ENCODE results near the gene NLK. TPM values are rescaled to one million over a fixed set of nuclear protein-coding genes. Genes with fewer than 3 reads are reported as not detected.

The NLK gene
- total RNA-seq, 1 donor from 2014 or later: 22.6 TPM

GRCh38 chr17:28086519-28086918 lies 44.0 kb downstream of the NLK start:
- intact Hi-C loops (cut with DNase I): no loop called here
- H3K4me3 ChIP-seq: no peak overlapping the region
- no peak for ATAC-seq
- no peaks in the 10 kb centered on the region for H3K27me3 ChIP-seq
- DNase-seq: no peak
- H3K4me1 ChIP-seq: peaks cover 6% of the 10 kb centered on the region
- TF ChIP-seq CTCF (IDR thresholded peaks at IDR 0.05): no peak
- no peak overlapping the region for H3K27ac ChIP-seq
- H3K9me3 ChIP-seq: no peaks in the 10 kb centered on the region
- no peaks in the 10 kb centered on the region for H3K36me3 ChIP-seq

GRCh38 chr17:28087743-28088142 lies 45.3 kb downstream of the NLK start:
- H3K27ac ChIP-seq: no peak overlapping the region
- DNase-seq: no peak
- intact Hi-C loops (cut with DNase I): no loop called here
- no peaks in the 10 kb centered on the region for H3K27me3 ChIP-seq
- no peak for ATAC-seq
- H3K36me3 ChIP-seq: no peaks in the 10 kb centered on the region
- H3K4me3 ChIP-seq: no peak overlapping the region
- no peaks in the 10 kb centered on the region for H3K9me3 ChIP-seq
- peaks cover 6% of the 10 kb centered on the region for H3K4me1 ChIP-seq
- no peak for TF ChIP-seq CTCF (IDR thresholded peaks at IDR 0.05)

GRCh38 chr17:28090551-28090950 lies 48.1 kb downstream of the NLK start:
- Histone ChIP-seq H3K4me1 (no peaks in the 10 kb centered on the region), H3K36me3 (no peaks in the 10 kb centered on the region), H3K27ac (no peak overlapping the region), H3K4me3 (no peak overlapping the region), H3K27me3 (no peaks in the 10 kb centered on the region), H3K9me3 (no peaks in the 10 kb centered on the region)
- intact Hi-C loops (cut with DNase I): no loop called here
- ATAC-seq (no peak), DNase-seq (no peak)
- TF ChIP-seq CTCF (IDR thresholded peaks at IDR 0.05): no peak

GRCh38 chr17:28092088-28092487 lies 49.6 kb downstream of the NLK start:
- Histone ChIP-seq H3K4me3 (no peak overlapping the region), H3K27ac (no peak overlapping the region), H3K4me1 (no peaks in the 10 kb centered on the region), H3K27me3 (no peaks in the 10 kb centered on the region), H3K36me3 (no peaks in the 10 kb centered on the region), H3K9me3 (no peaks in the 10 kb centered on the region)
- DNase-seq: no peak
- TF ChIP-seq CTCF (IDR thresholded peaks at IDR 0.05): no peak
- ATAC-seq: no peak
- intact Hi-C loops (cut with DNase I): no loop called here

DNA sequence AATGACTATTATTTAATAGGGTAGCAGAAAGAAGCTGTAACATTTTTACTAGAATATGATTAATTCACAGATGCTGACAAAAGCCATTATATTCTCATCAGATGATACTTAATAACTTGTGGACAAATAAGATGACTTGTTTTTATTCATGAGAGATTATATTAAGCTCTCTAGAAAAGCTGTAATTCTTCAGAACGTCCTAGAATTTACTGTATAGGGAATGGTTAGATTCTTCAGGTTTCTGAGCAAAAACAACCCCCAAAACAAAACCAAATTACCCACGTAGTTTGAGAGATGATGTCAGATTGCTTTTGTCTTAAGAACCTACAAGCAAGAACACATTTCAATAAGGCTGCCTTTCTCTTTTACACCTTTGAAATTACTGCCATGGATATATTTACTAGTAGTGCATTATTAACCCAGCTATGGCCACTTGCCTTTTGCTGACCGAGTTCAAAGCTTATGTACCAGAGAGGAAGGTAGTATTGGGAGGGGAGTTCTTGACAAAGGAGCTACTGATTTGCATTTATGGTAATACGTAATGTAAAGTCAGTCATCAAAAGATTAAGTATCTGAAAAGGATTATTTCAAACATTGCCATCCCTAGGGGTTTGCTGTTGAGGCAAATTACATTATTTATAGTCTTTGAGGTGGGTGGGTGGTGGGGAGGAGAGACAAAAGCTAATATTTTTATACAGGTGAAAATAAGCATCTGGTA lies 51.7 kb downstream of the NLK start:
- H3K36me3 ChIP-seq: no peaks in the 10 kb centered on the region
- H3K27me3 ChIP-seq: no peaks in the 10 kb centered on the region
- H3K4me1 ChIP-seq: no peaks in the 10 kb centered on the region
- no peak overlapping the region for H3K27ac ChIP-seq
- no peaks in the 10 kb centered on the region for H3K9me3 ChIP-seq
- intact Hi-C loops (cut with DNase I): no loop called here
- ATAC-seq (no peak), DNase-seq (no peak)
- no peak for TF ChIP-seq CTCF (IDR thresholded peaks at IDR 0.05)
- H3K4me3 ChIP-seq: no peak overlapping the region

DNA sequence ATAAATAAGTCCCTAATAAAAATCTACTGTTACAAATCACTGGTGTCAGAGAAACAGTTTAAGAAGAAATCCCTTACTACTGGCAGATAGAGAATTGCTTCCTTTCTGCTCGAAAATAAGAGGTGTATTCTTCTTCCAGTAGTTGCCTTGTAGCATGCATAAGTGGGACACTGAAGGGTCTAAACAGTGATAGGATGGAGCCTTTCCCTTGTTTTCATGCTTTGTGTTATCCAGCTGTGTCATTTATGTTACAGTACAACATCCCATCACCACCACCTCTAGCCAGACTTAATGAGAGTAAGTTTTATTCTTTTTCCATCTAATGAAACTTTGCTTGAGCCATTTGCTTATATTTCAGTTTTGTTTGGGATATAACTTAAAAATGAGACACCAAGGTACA lies 54.3 kb downstream of the NLK start:
- no peak for TF ChIP-seq CTCF (IDR thresholded peaks at IDR 0.05)
- no peaks in the 10 kb centered on the region for H3K4me1 ChIP-seq
- ATAC-seq (no peak), DNase-seq (no peak)
- H3K9me3 ChIP-seq: no peaks in the 10 kb centered on the region
- intact Hi-C loops (cut with DNase I): no loop called here
- H3K27ac ChIP-seq: no peak overlapping the region
- no peak overlapping the region for H3K4me3 ChIP-seq
- no peaks in the 10 kb centered on the region for H3K27me3 ChIP-seq
- no peaks in the 10 kb centered on the region for H3K36me3 ChIP-seq
